Measurements from ENCODE around the gene SIX5.

- TF ChIP-seq POLR2AphosphoS5 (IDR thresholded peaks at IDR 0.05; ENCODE audit: low read depth, low read length), result no peak
- TF ChIP-seq TAF1 (IDR thresholded peaks at IDR 0.05; ENCODE audit: borderline replicate concordance, insufficient read depth, low read length), result no peak
- TF ChIP-seq SIN3A (IDR thresholded peaks at IDR 0.05; ENCODE audit: borderline replicate concordance, insufficient read depth, low read length), result no peak
Measured at GRCh38 chr19:45801603-45802175, 32.6 kb upstream of the SIX5 start.
